Measurements from ENCODE around the gene CHMP4A.

The CHMP4A gene

DNA sequence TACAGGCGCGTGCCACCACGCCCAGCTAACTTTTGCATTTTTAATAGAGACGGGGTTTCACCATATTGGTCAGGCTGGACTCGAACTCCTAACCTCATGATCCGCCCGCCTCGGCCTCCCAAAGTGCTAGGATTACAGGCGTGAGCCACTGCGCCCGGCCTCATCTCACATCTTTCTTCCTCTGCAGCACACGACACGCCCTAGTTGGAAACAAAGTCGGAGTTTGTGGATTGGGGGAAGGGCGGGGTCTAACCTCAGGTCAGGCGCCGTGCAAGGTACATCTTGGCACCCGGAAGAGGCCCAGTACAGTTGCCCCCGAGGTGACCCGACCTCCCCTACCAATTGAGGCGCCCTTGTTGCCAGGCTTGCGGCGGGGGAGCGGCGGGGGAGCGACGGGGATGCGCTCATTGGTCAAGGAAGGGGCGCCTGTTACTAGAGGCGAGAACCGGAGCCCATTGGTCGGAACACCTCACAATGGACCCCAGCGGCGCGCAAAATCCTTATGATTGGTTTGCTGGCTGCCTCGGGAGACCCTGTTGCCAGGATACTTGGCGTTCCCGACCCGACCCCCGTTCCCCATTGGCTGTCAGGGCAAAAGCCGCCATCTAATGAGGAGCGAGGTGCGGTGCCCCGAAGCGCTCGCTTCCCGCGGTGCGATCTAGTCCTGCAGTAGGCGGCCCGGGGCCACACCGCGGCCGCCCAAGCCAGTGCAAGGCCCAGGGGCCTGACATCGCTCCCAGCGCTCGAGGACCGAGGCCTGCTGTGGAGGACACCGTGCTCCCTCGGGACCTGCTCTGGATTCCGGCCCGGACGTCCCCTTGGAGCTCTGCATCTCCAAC, 41.6 kb downstream of the CHMP4A start, which contains the start of gene REC8:
TSS of gene REC8 (plus strand) at position 659 of the 839 bp plus-strand sequence. CDS start 473 bp downstream, outside the sequence.
- ChIA-PET POLR2A (interaction anchor here (0.6 to 1.0 kb wide), 6 partner anchors 11 to 1139 kb away, joined by 4 to 11 read pairs (median 6); partner anchors contain the start of gene IRF9), CTCF (interaction anchor here (1.2 to 5.4 kb wide), 4 partner anchors 11 to 70 kb away, joined by 3 to 38 read pairs (median 4); partner anchors contain the start of genes IRF9, PSME2 and TINF2)
- DNase-seq (ENCODE audit: extremely low spot score), result peak; percentile 91
- no peak for TF ChIP-seq CTCF (IDR thresholded peaks at IDR 0.05; ENCODE audit: control extremely low read depth, extremely low read depth, low read depth, missing control alignments)

DNA sequence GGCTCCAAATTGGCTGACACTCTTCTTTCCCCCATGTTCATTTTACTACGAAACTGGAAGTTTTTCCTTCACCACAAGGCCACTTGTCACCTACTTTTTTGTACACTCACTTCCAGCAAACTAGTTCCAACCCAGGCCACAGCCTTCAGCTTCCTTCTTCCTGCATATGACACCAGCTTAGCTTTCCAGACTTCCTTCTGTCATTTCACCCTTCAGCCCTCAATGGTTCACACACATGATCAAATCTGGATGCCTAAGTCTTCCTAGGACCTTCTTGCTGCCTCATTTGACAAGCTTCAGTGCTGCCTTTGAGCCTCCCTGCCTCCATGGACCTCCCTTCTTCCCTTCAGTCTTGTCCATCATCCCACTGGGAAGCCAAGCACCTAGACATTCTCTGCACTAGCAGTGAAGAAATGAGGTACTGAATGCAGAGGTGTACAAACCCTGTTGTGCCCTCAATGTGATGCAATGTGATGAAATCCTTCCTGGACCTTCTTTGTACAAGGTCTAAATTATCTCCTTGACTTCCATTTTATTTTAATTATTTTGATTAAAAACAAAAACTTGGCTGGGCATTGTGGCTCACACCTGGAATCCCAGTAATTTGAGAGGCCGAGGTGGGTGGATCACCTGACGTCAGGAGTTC, 45.7 kb downstream of the CHMP4A start:
- no peak for DNase-seq (ENCODE audit: extremely low spot score)
- TF ChIP-seq CTCF (IDR thresholded peaks at IDR 0.05; ENCODE audit: control extremely low read depth, extremely low read depth, low read depth, missing control alignments), result no peak
- ChIA-PET CTCF (no interaction called here), POLR2A (no interaction called here)

DNA sequence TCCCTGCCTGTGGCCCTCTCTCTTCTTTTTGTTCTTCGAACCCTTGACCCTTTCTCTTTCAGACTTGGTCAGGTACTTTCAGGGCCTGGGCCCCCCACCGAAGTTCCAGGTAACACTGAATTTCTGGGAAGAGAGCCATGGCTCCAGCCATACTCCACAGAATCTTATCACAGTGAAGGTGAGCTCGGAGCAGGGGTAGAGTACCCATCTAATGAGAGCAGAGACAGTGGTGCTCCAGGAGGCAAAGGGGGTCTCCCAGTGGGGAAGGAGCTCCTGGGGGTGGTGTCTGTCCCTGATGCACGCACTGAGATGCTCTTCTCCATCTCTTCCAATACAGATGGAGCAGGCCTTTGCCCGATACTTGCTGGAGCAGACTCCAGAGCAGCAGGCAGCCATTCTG, 47.5 kb downstream of the CHMP4A start:
- CTCF ChIA-PET, result interaction anchor here (1.0 to 7.3 kb wide), 3 partner anchors 14 to 142 kb away, joined by 3 to 154 read pairs (median 3); partner anchors contain the start of genes CIDEB, PSME2 and RNF31
- POLR2A ChIA-PET, result interaction anchor here (1.0 to 1.5 kb wide), 2 partner anchors 15 to 21 kb away, joined by 3 to 4 read pairs; no protein-coding TSS in a partner anchor
- no peak for TF ChIP-seq CTCF (IDR thresholded peaks at IDR 0.05; ENCODE audit: control extremely low read depth, extremely low read depth, low read depth, missing control alignments)
- DNase-seq (ENCODE audit: extremely low spot score), result no peak

DNA sequence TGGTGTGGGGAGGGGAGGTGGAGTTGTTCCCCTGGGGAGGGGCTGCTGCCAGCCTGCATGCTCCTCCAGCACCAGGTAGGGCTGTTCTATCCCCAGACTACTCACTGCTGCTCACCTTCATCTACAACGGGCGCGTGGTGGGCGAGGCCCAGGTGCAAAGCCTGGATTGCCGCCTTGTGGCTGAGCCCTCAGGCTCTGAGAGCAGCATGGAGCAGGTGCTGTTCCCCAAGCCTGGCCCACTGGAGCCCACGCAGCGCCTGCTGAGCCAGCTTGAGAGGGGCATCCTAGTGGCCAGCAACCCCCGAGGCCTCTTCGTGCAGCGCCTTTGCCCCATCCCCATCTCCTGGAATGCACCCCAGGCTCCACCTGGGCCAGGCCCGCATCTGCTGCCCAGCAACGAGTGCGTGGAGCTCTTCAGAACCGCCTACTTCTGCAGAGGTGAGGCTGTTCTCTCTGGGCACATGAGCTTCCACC, 48.7 kb downstream of the CHMP4A start:
- CTCF ChIA-PET, result interaction anchor here (0.8 to 7.3 kb wide), 5 partner anchors 13 to 144 kb away, joined by 3 to 154 read pairs (median 3); partner anchors contain the start of genes CIDEB, DCAF11, NRL and PSME2
- no peak for DNase-seq (ENCODE audit: extremely low spot score)
- no peak for TF ChIP-seq CTCF (IDR thresholded peaks at IDR 0.05; ENCODE audit: control extremely low read depth, extremely low read depth, low read depth, missing control alignments)
- POLR2A ChIA-PET, result interaction anchor here (0.6 to 1.8 kb wide), 6 partner anchors 9 to 23 kb away, joined by 3 to 9 read pairs (median 4); partner anchors contain the start of gene PSME2

DNA sequence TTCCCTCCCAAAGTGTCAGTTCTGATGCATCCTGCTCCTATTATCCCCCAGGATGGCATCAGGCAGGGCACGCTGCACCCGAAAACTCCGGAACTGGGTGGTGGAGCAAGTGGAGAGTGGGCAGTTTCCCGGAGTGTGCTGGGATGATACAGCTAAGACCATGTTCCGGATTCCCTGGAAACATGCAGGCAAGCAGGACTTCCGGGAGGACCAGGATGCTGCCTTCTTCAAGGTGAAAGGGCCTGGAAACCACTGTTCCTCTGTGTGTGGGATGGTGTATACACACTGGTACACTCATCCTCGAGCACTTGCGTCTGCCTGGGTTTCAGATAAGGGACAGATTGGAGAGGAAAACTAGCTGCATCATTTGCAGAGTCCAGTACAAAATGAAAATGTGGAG, 51.2 kb downstream of the CHMP4A start:
- TF ChIP-seq CTCF (IDR thresholded peaks at IDR 0.05; ENCODE audit: control extremely low read depth, extremely low read depth, low read depth, missing control alignments), result no peak
- ChIA-PET CTCF (interaction anchor here (1.0 to 7.3 kb wide), 24 partner anchors 9 to 147 kb away, joined by 3 to 154 read pairs (median 9); partner anchors contain the start of genes CHMP4A, DCAF11, EMC9 and IPO4), POLR2A (interaction anchor here (0.6 to 2.7 kb wide), 12 partner anchors 9 to 1996 kb away, joined by 3 to 14 read pairs (median 4); partner anchors contain the start of genes DCAF11, EMC9, NRL and RNF31)
- no peak for DNase-seq (ENCODE audit: extremely low spot score)
